IPS DF 19.7 (cell line): ENCODE results near the gene ANXA8.
"Not testable (repeated sequence)": the region's sequence is repeated elsewhere in the genome, so short reads cannot be mapped to it uniquely, and the experiment has no call there.

ENCODE experiments used
- DNase-seq: peaks from one replicate; pipeline ENCODE4 v3.0.0-alpha.2; 2013; ENCODE audit warnings: low read depth, low spot score

Gene ANXA8

DNA sequence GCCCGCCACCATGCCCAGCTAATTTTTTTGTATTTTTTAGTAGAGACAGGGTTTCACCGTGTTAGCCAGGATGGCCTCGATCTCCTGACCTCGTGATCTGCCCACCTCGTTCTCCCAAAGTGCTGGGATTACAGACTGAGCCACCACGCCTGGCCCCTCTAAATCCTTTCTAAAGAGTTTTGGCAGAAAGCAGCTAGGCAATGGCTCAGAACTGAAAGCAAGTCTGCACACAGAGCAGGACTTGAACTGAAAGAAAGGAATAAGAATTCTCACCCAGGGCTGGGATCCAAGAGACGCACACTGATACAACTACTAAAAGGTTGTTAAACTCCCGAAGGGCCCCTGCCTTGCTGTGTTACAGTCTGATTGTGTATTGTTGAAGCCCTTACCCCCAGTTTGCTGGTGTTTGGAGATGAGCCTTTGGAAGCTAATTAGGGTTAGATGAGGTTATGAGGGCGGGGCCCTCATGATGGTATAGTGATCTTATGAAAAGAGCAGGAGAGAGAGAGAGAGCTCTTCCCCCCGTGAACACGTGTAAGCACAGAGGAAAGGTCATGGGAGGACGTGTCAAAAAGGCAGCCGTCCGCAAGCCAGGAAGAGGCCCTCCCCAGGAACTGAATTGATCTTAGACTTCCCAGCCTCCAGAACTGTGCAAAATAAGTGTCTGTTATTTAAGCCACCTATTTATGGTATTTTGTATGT lies 18.5 kb downstream of the ANXA8 start:
- DNase-seq = not testable (repeated sequence)

DNA sequence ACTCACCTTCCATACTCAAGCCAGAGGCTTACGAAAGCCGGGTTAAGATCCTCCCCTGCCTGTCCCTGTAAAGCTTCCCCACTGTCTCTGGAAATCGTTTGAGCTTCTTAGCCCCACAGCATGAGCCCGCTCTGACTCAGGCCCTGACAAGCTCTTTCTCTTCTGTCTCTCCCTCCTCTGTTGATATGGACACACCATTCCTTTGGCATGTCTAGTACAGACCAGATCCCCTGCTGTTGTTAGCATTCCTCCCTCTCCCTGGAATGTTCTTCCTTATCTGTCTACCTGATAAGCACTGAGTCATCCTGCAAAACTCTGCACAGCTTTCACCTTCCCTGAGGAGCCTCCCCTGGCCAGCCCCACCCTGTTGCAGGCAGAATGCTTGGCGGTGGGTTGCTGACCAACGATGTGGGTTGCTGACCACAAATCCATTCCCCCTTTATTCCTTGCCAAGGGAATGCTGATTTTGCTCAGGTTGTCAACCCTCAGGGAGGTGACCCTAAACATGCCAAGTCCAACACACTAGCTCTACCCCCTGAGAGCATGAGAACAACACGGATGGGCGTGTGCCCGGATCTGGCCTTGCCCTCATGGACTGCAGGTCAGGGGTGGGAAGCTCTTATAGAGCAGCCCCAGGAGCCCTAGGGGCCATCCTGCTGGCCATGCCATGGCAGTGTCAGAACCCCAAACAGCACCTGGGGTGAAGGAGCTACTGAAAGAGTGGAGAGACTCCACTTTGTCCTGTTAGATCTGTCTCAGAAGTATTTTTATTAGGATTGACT lies 21.1 kb downstream of the ANXA8 start:
- DNase-seq = not testable (repeated sequence)

DNA sequence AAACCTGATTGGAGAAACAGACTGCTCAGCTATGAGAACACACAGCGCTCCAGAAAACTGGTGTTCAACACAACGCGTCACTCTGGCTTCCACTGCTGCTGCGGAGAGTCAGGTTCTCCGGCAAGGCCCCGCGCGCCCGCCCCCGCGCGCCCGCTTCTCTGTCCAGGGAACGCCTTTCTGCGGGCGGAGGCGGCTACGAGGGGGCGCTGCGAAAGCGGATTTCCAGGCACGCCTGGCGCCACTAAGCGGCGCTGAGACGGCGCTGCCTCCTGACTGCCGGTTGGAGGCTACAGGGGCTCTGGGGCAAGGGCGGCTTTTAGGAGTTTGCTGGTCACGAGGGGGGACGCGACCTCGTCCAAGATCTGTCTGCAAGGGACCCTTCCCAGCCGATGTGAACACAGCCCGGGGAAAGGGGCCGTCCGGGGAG lies 22.6 kb downstream of the ANXA8 start:
- not testable (repeated sequence) for DNase-seq

- DNase-seq = no peak
These were observed 25.3 kb downstream of the ANXA8 start for GRCh38 chr10:47458466-47459154.

GRCh38 chr10:47457826-47458225 lies 26.1 kb downstream of the ANXA8 start:
- DNase-seq = no peak

DNA sequence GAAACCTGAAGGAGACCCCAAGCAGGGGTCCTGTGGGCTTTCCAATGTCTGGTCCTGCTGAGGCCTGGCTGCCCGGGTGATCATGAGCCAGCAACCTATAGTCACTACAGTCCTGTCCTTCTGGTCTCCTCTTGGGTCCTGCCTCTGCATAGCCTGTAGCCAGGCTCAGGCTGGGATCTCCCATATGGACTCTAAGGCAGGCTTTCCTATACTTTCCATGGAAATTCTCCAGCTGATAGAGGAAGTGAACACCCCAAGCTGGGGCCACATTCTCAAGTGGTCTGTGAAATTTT lies 26.4 kb downstream of the ANXA8 start:
- DNase-seq = no peak

DNA sequence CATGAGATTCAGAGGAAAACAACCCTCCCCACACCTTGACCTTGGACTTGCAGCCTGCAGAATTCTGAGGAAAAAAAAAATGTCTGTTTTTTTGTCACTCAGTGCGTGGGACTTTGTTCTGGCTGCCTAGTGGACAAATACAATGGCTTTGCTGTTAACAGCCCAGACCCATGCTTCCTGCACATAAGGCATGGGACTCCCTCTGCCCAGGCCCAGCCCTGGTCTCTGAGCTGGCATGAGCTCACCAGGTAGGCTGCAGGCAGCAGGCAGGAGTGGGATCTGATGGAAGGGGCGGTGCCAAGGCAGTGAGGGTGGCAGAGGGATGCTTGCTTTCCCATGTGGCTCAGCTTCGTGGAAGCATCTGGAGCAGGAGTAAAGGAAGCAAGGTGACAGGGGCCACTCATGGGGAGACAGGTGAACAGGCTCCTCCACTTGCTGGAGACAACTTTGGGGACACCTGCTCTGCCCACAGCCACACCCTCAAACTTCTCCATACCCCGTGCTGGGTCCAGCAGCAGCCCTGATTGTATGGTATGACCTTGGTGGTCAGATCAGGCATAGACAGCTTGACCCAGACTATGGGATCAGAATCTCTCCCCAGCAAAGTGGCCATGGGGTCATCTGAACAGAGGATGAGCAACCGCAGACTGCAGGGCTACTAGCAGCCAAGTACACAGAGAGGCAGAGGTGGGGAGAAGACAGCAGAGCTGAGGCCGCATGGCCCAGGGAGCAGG lies 27.0 kb downstream of the ANXA8 start:
- no peak for DNase-seq

DNA sequence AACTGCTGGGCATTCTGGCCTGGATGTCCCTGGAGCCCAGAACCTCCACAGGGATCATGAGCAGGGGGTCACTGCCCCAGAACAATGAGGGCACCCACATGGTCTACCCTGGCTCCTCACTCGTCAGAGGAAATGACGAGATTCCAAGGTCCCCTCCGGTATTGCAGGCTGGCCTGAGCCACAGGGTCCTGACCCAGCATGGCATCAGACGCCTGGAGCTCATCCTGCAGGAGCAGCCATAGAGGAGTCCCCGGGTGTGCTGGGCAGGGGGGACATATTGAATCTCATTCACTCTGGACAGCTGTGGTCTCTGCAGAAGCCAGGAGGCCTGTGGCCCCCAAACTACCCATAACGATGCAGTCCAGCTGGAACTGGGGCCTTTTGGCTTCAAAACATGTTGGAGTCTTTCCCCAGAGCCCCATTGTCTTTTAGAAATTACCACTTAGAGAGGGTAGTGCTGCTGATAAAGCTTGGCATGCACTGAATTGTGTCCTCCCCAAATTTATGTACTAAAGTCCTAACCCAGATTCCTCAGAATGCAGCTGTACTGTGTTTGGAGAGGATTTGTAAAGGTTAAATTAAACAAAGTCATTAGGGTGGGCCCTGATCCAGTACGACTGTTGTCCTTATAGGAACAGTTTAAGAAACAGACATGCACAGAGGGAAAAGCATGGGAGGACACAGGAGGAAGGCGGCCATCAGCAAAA lies 27.7 kb downstream of the ANXA8 start:
- DNase-seq = no peak

DNA sequence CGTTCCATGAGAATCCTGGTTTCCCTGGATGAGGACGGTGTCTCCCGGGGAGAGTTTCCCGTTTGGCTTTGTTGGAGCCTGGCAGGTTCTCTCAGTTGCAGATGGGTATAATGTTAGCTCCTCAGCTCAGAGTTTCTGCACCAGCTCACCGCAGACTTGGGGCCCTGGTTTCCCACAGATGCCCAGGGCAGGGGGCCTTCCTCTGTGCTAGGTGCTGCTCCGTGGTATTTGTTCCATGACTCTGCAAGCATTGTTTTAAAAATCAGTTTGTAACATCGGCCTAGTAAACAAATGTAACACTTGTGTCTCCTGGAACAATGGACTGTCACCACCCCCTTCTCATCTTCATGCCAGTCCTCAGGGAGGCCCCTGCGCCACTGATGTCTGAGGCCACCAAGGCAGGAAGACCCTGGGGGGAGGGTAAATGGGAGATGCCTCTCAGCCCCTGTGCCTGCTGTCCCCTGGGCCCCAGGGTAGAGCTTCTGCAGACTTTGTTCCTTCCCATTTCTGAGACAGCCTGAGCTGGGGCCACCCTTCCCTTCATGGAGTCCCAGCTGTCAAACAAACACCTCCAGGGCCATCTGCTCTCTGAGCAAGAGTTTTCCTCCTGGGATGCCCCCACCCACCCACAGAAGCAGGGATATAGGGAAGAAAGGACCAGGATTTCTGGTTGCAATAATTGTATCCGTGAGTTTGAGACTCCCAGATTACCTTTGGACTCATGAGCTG lies 28.4 kb downstream of the ANXA8 start:
- DNase-seq = not testable (repeated sequence)

DNA sequence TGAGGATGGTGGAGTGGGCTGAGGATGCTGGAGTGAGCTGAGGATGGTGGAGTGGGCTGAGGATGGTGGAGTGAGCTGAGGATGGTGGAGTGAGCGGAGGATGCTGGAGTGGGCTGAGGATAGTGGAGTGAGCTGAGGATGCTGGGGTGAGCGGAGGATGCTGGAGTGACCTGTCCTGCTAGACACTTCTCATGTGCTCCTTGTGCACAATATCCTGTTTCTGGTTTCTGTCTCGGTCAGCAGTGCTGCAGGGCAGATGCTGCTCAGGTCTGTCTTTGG lies 29.2 kb downstream of the ANXA8 start:
- DNase-seq = no peak

GRCh38 chr10:47454008-47454779 lies 29.7 kb downstream of the ANXA8 start:
- DNase-seq = no peak

GRCh38 chr10:47453141-47454007 lies 30.5 kb downstream of the ANXA8 start:
- no peak for DNase-seq

GRCh38 chr10:47452495-47453140 lies 31.3 kb downstream of the ANXA8 start:
- no peak for DNase-seq

- no peak for DNase-seq
These were observed 31.9 kb downstream of the ANXA8 start for GRCh38 chr10:47451998-47452494.

DNA sequence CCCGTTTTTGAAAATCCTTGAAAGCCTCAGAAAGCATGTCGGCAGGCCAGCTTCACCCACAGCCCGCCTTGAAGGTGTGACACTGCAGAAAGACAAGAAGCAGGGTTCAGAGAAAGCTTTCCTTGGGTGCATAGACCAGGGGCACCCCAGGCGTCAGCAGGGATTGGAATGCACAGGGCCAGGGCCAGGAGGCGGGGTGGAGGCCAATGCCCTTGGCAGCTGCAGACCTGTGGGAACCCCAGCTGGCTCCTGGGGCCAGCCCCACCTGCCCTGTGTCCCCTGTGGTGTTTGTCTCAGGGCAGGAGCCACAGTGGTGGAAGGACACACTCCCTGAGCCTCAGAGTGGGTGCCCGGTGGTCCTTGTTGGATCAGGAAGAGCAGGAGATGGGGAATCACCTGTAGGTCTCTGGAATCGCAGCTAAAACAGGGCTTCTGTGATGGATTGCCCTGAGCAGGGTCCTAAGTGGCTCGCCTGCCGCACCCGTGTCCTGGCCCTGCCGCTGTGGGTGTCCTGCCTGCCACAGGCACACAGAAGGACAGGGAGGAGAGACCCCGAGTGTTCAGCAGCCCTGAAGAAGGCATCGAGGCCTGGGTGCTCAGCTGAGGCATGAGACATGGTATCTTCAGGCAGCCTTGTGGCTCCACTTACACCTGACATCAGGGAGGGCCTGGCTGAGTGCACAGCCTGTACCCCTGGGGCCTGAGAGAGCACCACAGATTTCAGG lies 32.5 kb downstream of the ANXA8 start:
- no peak for DNase-seq

DNA sequence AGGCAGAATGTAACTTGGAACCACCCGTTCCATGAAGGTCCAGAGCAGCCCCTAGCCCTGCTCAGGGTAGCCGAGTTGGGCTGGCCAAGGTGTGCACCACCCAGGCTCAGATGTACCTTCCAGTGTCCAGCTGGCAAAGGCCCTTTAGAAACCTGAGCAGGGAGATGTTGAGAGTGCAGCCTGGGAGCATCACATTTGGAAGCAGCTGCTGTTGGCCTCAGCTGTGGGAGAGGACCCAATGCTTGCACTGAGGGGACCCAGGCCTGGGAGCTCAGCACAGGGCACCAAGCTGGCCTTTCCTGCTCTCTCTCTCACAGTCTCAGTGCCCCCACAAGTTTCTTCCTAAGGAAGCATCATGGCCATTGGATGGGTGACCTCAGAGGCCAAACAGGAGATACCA lies 33.5 kb downstream of the ANXA8 start:
- no peak for DNase-seq

DNA sequence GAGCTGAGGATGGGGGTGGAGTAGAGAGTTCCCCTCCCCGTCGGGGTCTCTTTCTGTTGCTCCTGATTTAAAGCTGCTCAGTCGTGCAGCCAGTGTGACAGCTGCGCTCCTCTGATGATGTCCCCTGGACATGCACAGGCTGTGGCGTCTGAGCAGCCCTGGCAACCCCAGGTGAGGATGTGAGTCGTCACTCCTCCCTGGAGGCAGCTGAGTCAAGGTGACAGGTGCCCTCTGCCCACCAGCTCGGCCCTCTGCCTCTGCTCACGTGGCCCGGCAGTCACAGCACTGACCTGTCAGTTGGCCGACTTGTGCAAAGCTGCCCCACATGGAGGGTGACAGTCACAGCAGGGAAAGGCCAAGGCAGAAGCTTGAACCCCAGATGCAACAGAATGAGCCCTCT lies 33.9 kb downstream of the ANXA8 start:
- DNase-seq = no peak
